IPS-18c (cell line): ENCODE measurements around the gene TREM1.
A peak's percentile ranks its signal among the peaks of the same experiment; 100 is the strongest.

Source experiments
- H3K4me3 ChIP-seq: 2 replicates; pipeline ENCODE4 v1.7.0; 2013; ENCODE audit warnings: low read depth, mild to moderate bottlenecking, low read length, moderate library complexity; ENCODE audit not compliant: insufficient read depth
- H3K9me3 ChIP-seq: one replicate; pipeline ENCODE4 v1.6.1; 2013; ENCODE audit warnings: mild to moderate bottlenecking, low read length, moderate library complexity; ENCODE audit not compliant: control insufficient read depth, insufficient read depth

The TREM1 gene

GRCh38 chr6:41286544-41287346 is at the start of gene TREM1:
TREM1 (minus strand) TSS chr6:41286682; CDS start chr6:41286655, 27 bp downstream.
- no peak within 1 kb of the TSS for H3K4me3 ChIP-seq
- no peaks in the 10 kb centered on the region for H3K9me3 ChIP-seq

- Histone ChIP-seq H3K9me3 (peaks cover 3% of the 10 kb centered on the region), H3K4me3 (no peak overlapping the region)
These were observed 49.5 kb upstream of the TREM1 start for GRCh38 chr6:41335943-41336342.

- H3K9me3 ChIP-seq = peaks cover 3% of the 10 kb centered on the region
- no peak within 1 kb of the TSS for H3K4me3 ChIP-seq
These were observed 48.8 kb upstream of the TREM1 start, which contains the start of gene NCR2 for GRCh38 chr6:41335296-41335695. NCR2 (plus strand) TSS chr6:41335608; CDS start chr6:41335877, 269 bp downstream.

- Histone ChIP-seq H3K9me3 (peaks cover 3% of the 10 kb centered on the region), H3K4me3 (no peak overlapping the region)
These were observed 48.1 kb upstream of the TREM1 start for GRCh38 chr6:41334482-41335040.

- Histone ChIP-seq H3K4me3 (no peak overlapping the region), H3K9me3 (peaks cover 3% of the 10 kb centered on the region)
These were observed 46.6 kb upstream of the TREM1 start for GRCh38 chr6:41332842-41333736.

GRCh38 chr6:41332241-41332640 is 45.8 kb upstream of the TREM1 start:
- no peak overlapping the region for H3K4me3 ChIP-seq

GRCh38 chr6:41331401-41332150 is 45.1 kb upstream of the TREM1 start:
- Histone ChIP-seq H3K4me3 (no peak overlapping the region), H3K9me3 (peaks cover 3% of the 10 kb centered on the region)

More at GRCh38 chr6:41332241-41332640, 45.8 kb upstream of the TREM1 start:
- peaks cover 3% of the 10 kb centered on the region for H3K9me3 ChIP-seq

GRCh38 chr6:41327177-41327576 is 40.7 kb upstream of the TREM1 start:
- H3K4me3 ChIP-seq = no peak overlapping the region

GRCh38 chr6:41326092-41326491 is 39.6 kb upstream of the TREM1 start:
- H3K9me3 ChIP-seq = no peaks in the 10 kb centered on the region

More at GRCh38 chr6:41327177-41327576, 40.7 kb upstream of the TREM1 start:
- H3K9me3 ChIP-seq = peaks cover 3% of the 10 kb centered on the region

GRCh38 chr6:41325446-41326066 is 39.1 kb upstream of the TREM1 start:
- Histone ChIP-seq H3K9me3 (no peaks in the 10 kb centered on the region), H3K4me3 (no peak overlapping the region)

More at GRCh38 chr6:41326092-41326491, 39.6 kb upstream of the TREM1 start:
- no peak overlapping the region for H3K4me3 ChIP-seq

GRCh38 chr6:41321183-41321582 is 34.7 kb upstream of the TREM1 start:
- no peaks in the 10 kb centered on the region for H3K9me3 ChIP-seq
- no peak overlapping the region for H3K4me3 ChIP-seq

GRCh38 chr6:41318654-41319565 is 32.4 kb upstream of the TREM1 start:
- Histone ChIP-seq H3K9me3 (no peaks in the 10 kb centered on the region), H3K4me3 (peak overlapping the region; percentile 22)

- H3K4me3 ChIP-seq = peak overlapping the region; percentile 22
These were observed 31.8 kb upstream of the TREM1 start for GRCh38 chr6:41318261-41318653.

GRCh38 chr6:41315943-41316620 is 29.6 kb upstream of the TREM1 start:
- H3K9me3 ChIP-seq = no peaks in the 10 kb centered on the region
- H3K4me3 ChIP-seq = no peak overlapping the region

More at GRCh38 chr6:41318261-41318653, 31.8 kb upstream of the TREM1 start:
- H3K9me3 ChIP-seq = no peaks in the 10 kb centered on the region

GRCh38 chr6:41315203-41315602 is 28.7 kb upstream of the TREM1 start:
- Histone ChIP-seq H3K9me3 (no peaks in the 10 kb centered on the region), H3K4me3 (no peak overlapping the region)
